Stimulated activated CD4-positive, alpha-beta T cell treated with anti-CD3 and anti-CD28 coated beads, Interleukin-1b, Interleukin-23, amount 100 ng/mL, for 4 hours (primary cell): ENCODE measurements around the gene JMJD6.
"Not testable (repeated sequence)": the region's sequence is repeated elsewhere in the genome, so short reads cannot be mapped to it uniquely, and the experiment has no call there.

Experiments
- DNase-seq, 2 donors: peaks; one replicate each; pipeline ENCODE4 v3.0.0-alpha.2; 2020; ENCODE audit warnings: low read depth in 2 of 2

JMJD6 gene

DNA sequence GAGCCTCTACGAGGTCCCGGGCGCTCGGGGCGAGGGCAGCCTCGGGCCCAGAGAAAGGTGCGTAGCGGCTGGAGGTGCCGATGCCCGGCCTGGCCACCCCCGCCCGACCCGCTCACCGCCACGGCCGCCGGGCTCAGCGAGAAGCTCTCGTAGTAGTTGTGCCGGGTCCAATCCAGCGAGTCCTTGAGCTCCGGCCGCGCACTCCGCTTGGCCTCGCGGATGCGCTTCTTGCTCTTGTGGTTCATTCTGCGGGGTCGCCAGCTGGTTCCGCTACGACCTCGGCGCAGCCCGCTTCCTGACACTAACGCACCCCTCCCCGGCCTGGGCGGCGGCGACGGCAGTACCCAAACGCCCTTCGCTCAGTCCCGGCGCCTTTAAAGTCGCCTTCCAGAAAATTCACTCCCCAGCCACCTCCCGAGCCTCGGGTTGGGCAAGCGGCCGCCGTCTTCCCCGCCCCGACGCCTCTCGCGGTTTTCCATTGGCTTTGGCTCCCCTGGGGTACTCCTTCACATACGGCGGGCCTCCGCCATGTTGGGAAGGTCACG, at the start of gene JMJD6:
TSS of gene JMJD6 (minus strand) at position 376 of the 545 bp plus-strand sequence. CDS start at position 245, 131 bp downstream.
- peak; percentile 86 for DNase-seq

DNA sequence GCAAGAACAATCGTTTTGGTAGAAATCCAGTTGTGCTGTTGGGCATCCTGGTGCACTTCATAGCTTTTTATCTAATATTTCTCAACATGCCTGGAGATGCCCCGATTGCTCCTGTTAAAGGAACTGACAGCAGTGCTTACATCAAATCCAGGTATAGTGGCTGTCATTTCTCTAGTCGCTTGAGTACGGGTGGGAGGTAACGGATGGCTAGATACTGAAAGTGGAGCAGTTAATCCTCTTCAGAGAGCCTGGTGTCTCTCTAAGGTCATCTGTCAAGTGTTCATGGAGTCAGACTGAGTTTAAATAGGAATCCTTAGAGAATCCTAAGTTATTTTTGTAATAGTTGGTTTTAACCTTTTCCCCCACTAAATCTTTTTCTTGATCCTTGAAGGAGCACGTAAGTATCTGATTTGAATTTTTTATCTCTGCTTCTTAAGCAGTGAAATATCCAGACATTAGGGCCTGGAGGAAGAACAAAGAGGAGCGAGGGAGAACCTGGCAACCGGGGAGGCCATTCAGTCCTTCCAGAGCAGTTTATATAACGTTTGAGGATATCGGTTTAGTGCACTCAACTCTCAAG, 48.7 kb upstream of the JMJD6 start:
- no peak for DNase-seq

DNA sequence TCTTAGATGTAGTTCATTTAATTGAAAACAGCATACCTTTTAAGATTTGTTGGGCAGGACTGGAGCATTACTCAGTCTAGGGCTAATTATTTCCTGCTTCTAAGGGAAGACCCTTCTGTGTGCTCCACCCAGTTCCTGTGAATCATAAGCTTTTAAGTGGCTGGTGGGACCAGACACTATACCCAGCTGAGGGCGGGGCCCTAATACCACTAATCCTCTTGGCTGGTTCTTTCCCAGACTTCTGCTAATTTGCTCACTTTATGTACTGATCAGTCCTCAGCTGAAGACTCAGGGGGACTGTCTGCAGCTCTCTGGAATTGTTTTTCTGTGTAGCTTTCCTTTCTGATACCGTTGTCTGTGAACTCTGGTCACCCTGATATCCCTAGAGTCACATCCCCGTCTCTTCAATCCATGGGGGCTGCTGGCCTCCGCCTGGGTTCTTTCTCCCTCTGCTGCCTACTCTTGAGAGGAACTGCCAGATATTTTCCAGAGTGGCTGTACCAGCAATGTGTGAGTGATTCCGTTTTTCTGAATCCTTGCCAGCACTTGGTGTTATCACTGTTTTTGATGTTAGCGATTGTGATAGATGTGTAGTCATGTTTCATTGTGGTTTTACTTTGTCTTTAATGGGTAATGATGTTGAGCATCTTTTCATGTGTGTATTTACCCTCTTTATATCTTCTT, 46.6 kb upstream of the JMJD6 start:
- DNase-seq: peak; percentile 18 to 25

DNA sequence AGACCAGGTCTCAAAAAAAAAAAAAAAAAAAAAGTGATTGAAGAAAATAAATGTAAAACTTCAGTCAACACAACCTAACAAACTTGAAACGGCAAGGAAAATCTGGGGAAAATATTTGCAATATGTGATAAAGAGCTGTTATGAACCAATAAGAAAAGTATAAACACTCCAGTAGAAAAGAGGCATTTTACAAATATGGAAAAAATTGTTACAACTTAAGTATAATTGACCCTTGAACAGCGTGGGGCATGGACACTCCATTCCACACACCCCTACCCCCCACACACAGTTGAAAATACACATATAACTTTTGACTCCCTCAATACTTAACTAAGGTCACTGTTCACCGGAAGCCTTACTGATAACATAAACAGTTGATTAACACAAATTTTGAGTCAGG, 32.2 kb upstream of the JMJD6 start:
- no peak for DNase-seq

DNA sequence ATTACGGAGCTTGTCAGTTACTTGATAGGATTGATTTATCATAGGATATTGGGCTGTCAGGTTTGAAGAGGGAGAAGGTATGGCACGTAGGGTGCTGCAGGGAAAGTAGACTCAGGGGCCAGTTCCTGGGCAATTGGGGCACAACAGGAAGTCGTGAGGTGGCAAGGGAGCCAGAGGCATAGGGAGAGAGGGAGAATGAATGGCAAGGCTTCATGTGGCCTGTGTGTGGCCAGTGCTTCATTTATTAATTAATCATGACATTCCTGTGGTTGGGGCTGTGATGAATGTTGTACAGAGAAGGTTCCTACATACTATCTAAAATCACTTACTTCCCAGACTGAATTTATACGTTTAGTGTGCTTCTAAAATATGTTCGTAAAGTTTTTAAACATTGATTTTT, 30.9 kb upstream of the JMJD6 start:
- no peak for DNase-seq

DNA sequence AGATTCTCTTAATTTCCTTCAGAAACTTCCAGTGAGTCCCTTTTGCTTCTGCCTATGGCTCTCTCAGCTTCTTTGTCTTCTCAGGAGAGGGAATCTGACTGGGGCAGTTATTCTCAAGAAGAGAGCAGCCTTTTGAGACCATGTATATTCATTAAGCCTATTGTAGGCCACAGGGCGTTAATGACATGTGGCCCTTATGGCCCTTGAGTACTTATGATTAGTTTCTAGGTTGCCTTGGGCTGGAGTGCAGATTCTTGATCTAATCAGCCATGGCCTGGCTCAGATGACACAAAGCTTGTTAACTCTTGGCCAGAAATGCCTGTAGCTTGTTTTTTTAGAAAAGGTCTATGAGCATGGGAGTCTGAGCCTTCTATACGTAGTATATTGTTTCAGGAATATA, 28.9 kb upstream of the JMJD6 start:
- no peak for DNase-seq

DNA sequence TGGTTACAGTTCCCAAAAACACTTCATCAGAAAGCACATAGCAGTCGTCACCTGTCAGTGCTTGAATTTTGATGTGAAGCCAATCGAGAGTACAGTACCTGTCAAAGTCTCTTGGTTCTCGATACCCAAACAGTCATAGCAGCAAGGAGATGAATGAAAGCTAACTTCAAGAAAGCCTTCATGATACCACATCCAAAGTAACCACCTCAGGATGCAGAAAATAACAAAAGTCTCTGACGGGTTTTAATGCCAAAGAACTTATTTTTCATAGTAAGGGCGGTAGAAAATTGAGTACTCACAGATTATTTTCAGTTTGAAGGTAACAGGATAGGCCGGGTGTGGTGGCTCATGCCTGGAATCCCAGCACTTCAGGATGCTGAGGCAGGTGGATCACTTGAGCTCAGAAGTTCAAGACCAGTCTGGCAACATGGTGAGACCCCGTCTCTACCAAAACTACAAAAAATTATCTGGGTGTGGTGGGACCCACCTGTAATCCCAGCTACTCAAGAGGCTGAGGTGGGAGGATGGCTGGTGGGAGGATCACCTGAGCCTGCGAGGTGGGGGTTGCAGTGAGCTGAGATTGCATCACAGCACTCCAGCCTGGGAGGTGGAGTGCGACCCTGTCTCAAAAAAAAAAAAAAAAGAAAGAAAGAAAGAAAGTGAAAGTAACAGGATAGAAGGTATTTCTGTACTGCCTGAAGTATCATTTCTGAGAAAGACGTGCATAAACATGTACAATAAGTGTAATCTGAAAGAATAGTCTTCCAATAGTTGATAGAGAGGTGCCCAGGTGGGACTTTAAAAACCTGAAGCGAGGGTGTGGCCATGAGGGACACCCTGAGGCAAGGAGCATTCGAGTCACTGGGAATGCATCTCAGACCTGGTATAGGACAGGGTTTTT, 26.9 kb upstream of the JMJD6 start:
- no peak for DNase-seq

DNA sequence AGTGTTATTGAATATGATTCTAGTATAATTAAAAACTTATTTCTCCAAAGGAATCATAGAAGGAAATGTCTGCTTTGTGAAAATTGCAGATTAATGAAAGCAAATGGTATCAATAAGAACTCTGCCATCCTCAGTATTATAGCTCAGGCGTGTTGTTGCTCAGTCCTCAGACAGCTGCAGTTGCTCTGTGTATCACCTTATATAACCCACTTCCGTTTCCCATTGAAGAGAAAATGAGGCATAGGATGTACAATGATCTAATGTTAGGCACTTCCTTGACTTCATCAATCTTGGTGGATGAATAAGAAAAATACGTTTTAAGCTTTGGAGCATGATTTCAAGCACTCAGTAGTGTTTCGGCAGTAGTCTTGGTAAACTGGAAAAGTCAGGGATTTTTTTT, 25.6 kb upstream of the JMJD6 start:
- DNase-seq: no peak

DNA sequence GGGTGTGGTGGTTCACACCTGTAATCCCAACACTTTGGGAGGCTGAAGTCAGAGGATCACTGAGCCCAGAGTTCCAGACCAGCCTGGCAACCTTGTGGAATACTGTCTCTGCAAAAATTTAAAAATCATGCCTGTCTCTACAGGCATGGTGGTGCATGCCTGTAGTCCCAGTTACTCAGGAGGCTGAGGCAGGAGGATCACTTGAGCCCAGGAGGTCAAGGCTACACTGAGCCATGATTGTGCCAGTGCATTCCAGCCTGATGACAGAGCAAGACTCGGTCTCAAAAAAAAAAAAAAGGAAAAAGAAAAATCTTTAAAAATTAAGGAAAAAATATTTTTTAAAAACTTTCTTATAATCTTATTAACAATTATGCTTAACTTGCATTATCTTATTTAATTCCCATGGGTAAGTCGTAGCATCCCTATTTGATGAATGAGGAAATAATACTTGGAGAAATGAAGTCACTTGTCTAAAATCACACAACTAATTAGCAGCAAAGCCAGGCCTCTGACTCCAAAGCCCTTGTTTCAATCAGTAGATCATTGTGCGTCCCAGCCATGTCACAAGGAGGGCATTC, 25.1 kb upstream of the JMJD6 start:
- DNase-seq: no peak

- DNase-seq: no peak
Observed at GRCh38 chr17:76748657-76749056, 22.3 kb upstream of the JMJD6 start.

- no peak for DNase-seq
Observed at GRCh38 chr17:76747716-76748363, 21.4 kb upstream of the JMJD6 start.

GRCh38 chr17:76745785-76746184, 19.4 kb upstream of the JMJD6 start:
- not testable (repeated sequence) for DNase-seq

GRCh38 chr17:76744747-76745146, 18.3 kb upstream of the JMJD6 start:
- DNase-seq: no peak

- DNase-seq: no peak
Observed at GRCh38 chr17:76742958-76743357, 16.6 kb upstream of the JMJD6 start.

GRCh38 chr17:76740329-76741118, 14.1 kb upstream of the JMJD6 start:
- DNase-seq: no peak

DNA sequence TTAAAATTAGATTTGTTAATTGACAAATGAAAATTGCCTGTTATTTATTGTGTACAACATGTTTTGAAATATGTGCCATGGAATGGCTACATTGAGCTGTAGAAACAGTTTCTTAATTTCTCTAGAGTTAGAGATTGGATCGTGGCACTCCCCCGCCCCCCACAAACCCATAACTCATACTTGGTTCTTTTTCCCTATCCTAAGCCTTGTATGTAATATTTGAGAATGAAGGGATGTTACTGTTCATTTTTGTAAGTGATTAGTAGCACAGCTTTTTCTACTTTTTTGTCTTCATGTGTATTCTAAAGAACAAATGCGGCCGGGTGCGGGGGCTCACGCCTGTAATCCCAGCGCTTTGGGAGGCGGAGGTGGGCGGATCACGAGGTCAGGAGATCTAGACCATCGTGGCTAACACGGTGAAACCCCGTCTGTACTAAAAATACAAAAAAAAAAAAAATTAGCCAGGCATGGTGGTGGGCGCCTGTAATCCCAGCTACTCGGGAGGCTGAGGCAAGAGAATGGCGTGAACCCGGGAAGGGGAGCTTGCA, 13.2 kb upstream of the JMJD6 start:
- DNase-seq: not testable (repeated sequence)

DNA sequence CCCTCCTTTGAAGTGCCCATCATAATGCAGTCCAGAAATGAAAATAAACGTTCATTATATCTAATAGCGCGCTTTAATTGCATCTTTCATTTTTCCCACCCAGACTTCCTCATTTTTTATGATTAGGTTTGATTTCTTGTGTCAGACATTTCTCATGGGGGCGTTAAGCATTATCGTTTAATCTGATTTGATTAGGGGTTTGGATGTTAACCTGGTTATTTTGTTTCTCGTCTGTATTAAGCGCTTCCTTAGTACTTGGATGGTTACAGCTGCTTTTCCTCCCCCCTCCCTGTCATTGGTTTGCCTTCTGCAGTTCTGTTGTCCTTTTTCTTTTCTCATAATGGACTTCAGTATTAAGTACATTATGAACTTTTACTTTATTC, 12.1 kb upstream of the JMJD6 start:
- DNase-seq: no peak

GRCh38 chr17:76737676-76738467, 11.5 kb upstream of the JMJD6 start, which contains the start of gene MFSD11:
Gene MFSD11, plus strand, starts transcription at chr17:76738119. Its CDS starts 234 bp downstream, at chr17:76738353.
- DNase-seq: peak; percentile 78 to 91

- peak; percentile 96 to 98 for DNase-seq
Observed at GRCh38 chr17:76737082-76737675, 10.8 kb upstream of the JMJD6 start, which contains the start of gene SRSF2. Gene SRSF2, minus strand, starts transcription at chr17:76737331. Its CDS starts 171 bp downstream, at chr17:76737160.
